ENCODE results near the gene NR1H2.
"Not testable (repeated sequence)": the region's sequence is repeated elsewhere in the genome, so short reads cannot be mapped to it uniquely, and the experiment has no call there.

The NR1H2 gene

GRCh38 chr19:50347089-50347581 is 29.1 kb upstream of the NR1H2 start:
- DNase-seq: peak; percentile 37 to 53

- DNase-seq: no peak
These were observed 26.8 kb upstream of the NR1H2 start for GRCh38 chr19:50349277-50350057.

- no peak for DNase-seq
These were observed 24.0 kb upstream of the NR1H2 start for GRCh38 chr19:50352242-50352641.

GRCh38 chr19:50353487-50353880 is 22.8 kb upstream of the NR1H2 start:
- DNase-seq: not testable (repeated sequence)

- DNase-seq: no peak
These were observed 19.5 kb upstream of the NR1H2 start for GRCh38 chr19:50356691-50357177.

GRCh38 chr19:50357178-50358100 is 18.8 kb upstream of the NR1H2 start:
- DNase-seq: peak; percentile 86 to 88

GRCh38 chr19:50358483-50359327 is 17.6 kb upstream of the NR1H2 start:
- peak; percentile 74 to 79 for DNase-seq

GRCh38 chr19:50359328-50359818 is 16.9 kb upstream of the NR1H2 start:
- no peak for DNase-seq

- DNase-seq: no peak
These were observed 14.8 kb upstream of the NR1H2 start for GRCh38 chr19:50361290-50362029.

GRCh38 chr19:50362030-50362412 is 14.2 kb upstream of the NR1H2 start:
- no peak for DNase-seq

GRCh38 chr19:50362656-50363424 is 13.4 kb upstream of the NR1H2 start:
- DNase-seq: peak; percentile 49 to 59

- no peak for DNase-seq
These were observed 10.6 kb upstream of the NR1H2 start, which contains the start of gene NAPSA for GRCh38 chr19:50365434-50366306. Gene NAPSA (minus strand): TSS chr19:50365639. CDS start chr19:50365621, 18 bp downstream.

- peak; percentile 84 for DNase-seq
These were observed 7.3 kb upstream of the NR1H2 start for GRCh38 chr19:50368649-50369570.

- no peak for DNase-seq
These were observed 4.3 kb upstream of the NR1H2 start for GRCh38 chr19:50371914-50372475.

- DNase-seq: peak; percentile 57 to 69
These were observed 799 bp downstream of the NR1H2 start for GRCh38 chr19:50377051-50377461.

- no peak for DNase-seq
These were observed 1.3 kb downstream of the NR1H2 start for GRCh38 chr19:50377517-50377916.

GRCh38 chr19:50378169-50378862 is 2.1 kb downstream of the NR1H2 start:
- no peak for DNase-seq

- no peak for DNase-seq
These were observed 2.6 kb downstream of the NR1H2 start for GRCh38 chr19:50378863-50379236.
